Measurements from ENCODE around the gene CEP95.

GRCh38 chr17:64529221-64529620, 22.4 kb downstream of the CEP95 start:
- no peak for TF ChIP-seq EZH2 (IDR thresholded peaks at IDR 0.05; ENCODE audit: borderline replicate concordance, low read length)
- TF ChIP-seq CTCF (conservative IDR thresholded peaks at IDR 0.05 in 1 of 2, IDR thresholded peaks at IDR 0.05 in 1 of 2; ENCODE audit: extremely low read depth in 1 of 2, insufficient read depth in 1 of 2, low read depth in 1 of 2, low read length in 2 of 2), result no peak

Data from mammary epithelial cell (primary cell).